ENCODE results near the gene KRR1. TPM values are rescaled to one million over a fixed set of nuclear protein-coding genes. Genes with fewer than 3 reads are reported as not detected.

Gene KRR1
- total RNA-seq, 1 donor from 2014 or later, result 21.4 TPM

DNA sequence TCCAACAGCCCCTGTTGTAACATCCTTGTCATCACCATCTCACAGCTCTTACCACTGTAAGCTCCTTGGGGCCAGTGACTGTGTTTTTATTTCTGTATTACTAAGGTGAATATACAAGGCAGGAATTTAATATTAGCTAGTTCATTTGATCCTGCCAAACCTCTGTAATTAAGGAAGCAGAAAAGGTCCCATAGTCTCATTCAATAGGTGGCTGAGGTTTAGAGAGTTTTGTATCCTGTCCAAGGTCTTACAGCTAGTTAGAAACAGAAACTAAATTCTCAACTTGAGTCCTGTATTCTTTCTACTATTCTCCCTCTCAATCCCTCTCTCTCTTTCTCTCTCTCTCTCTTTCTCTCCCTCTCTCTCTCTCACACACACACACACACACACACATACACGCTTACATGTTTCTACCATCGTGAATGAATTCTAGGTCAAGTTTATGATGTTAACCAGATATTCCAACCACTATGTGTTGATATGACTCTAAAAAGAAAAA lies 31.4 kb downstream of the KRR1 start:
- Histone ChIP-seq H3K36me3 (no peaks in the 10 kb centered on the region), H3K9me3 (no peaks in the 10 kb centered on the region), H3K27ac (peak overlapping the region; percentile 77), H3K27me3 (no peaks in the 10 kb centered on the region), H3K4me1 (peaks cover 32% of the 10 kb centered on the region), H3K4me3 (peak overlapping the region; percentile 46 to 47)
- no peak for DNase-seq (ENCODE audit: extremely low spot score in 2 of 2)
- no peak for TF ChIP-seq POLR2A (IDR thresholded peaks at IDR 0.05)
- TF ChIP-seq CTCF (IDR thresholded peaks at IDR 0.05), result no peak
- no peak for TF ChIP-seq POLR2AphosphoS5 (IDR thresholded peaks at IDR 0.05; ENCODE audit: insufficient read depth in 1 of 2, low read depth in 1 of 2)
- intact Hi-C loops (cut with DNase I), result no loop called here

DNA sequence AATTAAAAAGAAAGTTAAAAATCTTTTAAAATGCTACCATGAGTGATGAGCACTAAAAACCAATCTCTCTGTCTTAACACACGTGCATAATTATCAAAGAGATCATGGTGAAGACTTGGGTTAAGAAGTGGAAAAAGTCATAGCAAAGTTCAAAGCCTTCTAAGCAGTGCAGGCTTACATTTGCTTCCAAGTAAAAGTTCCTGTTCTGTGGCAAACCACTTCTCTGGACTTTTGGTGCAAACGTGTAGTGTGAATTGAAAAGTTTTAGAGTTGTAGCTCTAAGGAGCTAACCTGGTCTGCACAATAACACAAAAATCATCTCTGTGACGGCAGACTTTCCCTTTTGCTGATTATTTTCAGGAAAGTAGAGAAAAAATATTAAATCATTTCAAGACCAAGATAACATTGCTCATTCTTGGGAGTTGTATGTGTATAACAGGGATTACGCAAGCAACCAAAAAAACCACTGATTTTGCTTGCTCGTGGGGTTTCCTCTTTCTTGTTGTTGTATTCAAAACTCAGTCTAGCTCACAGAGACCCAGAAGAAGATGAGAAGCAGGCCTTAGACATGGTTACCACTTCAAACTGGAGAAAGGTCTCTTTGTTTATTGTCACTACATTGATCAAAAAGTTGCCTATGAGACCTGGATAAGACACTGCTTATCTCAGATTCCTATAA lies 33.2 kb downstream of the KRR1 start:
- no peaks in the 10 kb centered on the region for H3K9me3 ChIP-seq
- no peaks in the 10 kb centered on the region for H3K36me3 ChIP-seq
- no peak for TF ChIP-seq POLR2A (IDR thresholded peaks at IDR 0.05)
- TF ChIP-seq CTCF (IDR thresholded peaks at IDR 0.05), result no peak
- TF ChIP-seq POLR2AphosphoS5 (IDR thresholded peaks at IDR 0.05; ENCODE audit: insufficient read depth in 1 of 2, low read depth in 1 of 2), result no peak
- H3K4me3 ChIP-seq, result no peak overlapping the region
- no peak for DNase-seq (ENCODE audit: extremely low spot score in 2 of 2)
- intact Hi-C loops (cut with DNase I), result no loop called here
- no peaks in the 10 kb centered on the region for H3K27me3 ChIP-seq
- peaks cover 21% of the 10 kb centered on the region for H3K4me1 ChIP-seq
- no peak overlapping the region for H3K27ac ChIP-seq

GRCh38 chr12:75477137-75477536 lies 34.3 kb downstream of the KRR1 start:
- Histone ChIP-seq H3K27me3 (no peaks in the 10 kb centered on the region), H3K36me3 (no peaks in the 10 kb centered on the region), H3K27ac (no peak overlapping the region), H3K4me1 (peaks cover 16% of the 10 kb centered on the region), H3K9me3 (no peaks in the 10 kb centered on the region), H3K4me3 (no peak overlapping the region)
- no peak for DNase-seq (ENCODE audit: extremely low spot score in 2 of 2)
- intact Hi-C loops (cut with DNase I), result no loop called here
- TF ChIP-seq POLR2A (IDR thresholded peaks at IDR 0.05) (no peak), POLR2AphosphoS5 (IDR thresholded peaks at IDR 0.05; ENCODE audit: insufficient read depth in 1 of 2, low read depth in 1 of 2) (no peak), CTCF (IDR thresholded peaks at IDR 0.05) (no peak)

DNA sequence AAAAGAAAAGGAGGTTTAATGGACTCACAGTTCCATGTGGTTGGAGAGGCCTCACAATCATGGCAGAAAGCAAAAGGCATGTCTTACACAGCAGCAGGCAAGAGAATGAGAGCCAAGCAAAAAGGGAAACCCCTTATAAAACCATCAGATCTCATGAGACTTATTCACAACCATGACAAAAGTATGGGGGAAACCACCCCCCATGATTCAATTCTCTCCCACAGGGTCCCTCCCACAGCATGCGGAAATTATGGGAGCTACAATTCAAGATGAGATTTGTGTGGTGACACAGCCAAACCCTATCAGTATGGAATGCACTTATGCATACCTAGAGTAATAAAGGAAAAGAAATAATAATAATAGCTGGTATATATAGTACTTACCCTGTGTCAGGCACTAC lies 35.3 kb downstream of the KRR1 start:
- DNase-seq (ENCODE audit: extremely low spot score in 2 of 2), result no peak
- no peaks in the 10 kb centered on the region for H3K36me3 ChIP-seq
- no peak for TF ChIP-seq CTCF (IDR thresholded peaks at IDR 0.05)
- TF ChIP-seq POLR2A (IDR thresholded peaks at IDR 0.05), result no peak
- no peak for TF ChIP-seq POLR2AphosphoS5 (IDR thresholded peaks at IDR 0.05; ENCODE audit: insufficient read depth in 1 of 2, low read depth in 1 of 2)
- no peaks in the 10 kb centered on the region for H3K9me3 ChIP-seq
- no peak overlapping the region for H3K27ac ChIP-seq
- no peak overlapping the region for H3K4me3 ChIP-seq
- intact Hi-C loops (cut with DNase I), result no loop called here
- no peaks in the 10 kb centered on the region for H3K27me3 ChIP-seq
- H3K4me1 ChIP-seq, result peaks cover 5% of the 10 kb centered on the region

GRCh38 chr12:75474116-75474515 lies 37.3 kb downstream of the KRR1 start:
- intact Hi-C loops (cut with DNase I), result no loop called here
- Histone ChIP-seq H3K27ac (no peak overlapping the region), H3K9me3 (no peaks in the 10 kb centered on the region), H3K36me3 (no peaks in the 10 kb centered on the region), H3K27me3 (no peaks in the 10 kb centered on the region), H3K4me1 (no peaks in the 10 kb centered on the region), H3K4me3 (no peak overlapping the region)
- no peak for DNase-seq (ENCODE audit: extremely low spot score in 2 of 2)
- TF ChIP-seq CTCF (IDR thresholded peaks at IDR 0.05) (no peak), POLR2AphosphoS5 (IDR thresholded peaks at IDR 0.05; ENCODE audit: insufficient read depth in 1 of 2, low read depth in 1 of 2) (no peak), POLR2A (IDR thresholded peaks at IDR 0.05) (no peak)
